PC-3 (cell line): ENCODE data around the gene MYOZ1.
"Not testable (repeated sequence)": the region's sequence is repeated elsewhere in the genome, so short reads cannot be mapped to it uniquely, and the experiment has no call there.

Experiments used
- EZH2phosphoT487 ChIP-seq: fragments of 300-600 bp; sonication (generic); IDR thresholded peaks from 2 replicates; pipeline ENCODE4 v1.6.1; 2018; ENCODE audit warnings: mild to moderate bottlenecking, antibody characterized with exemption, low read length, borderline replicate concordance
- TF ChIP-seq, protein P1 (sequence below): fragments of 300-600 bp; sonication (generic); conservative IDR thresholded peaks from 2 replicates; pipeline ENCODE4 v1.5.1; 2017; ENCODE audit warnings: antibody characterized with exemption, low read depth, mild to moderate bottlenecking, low read length

DNA sequence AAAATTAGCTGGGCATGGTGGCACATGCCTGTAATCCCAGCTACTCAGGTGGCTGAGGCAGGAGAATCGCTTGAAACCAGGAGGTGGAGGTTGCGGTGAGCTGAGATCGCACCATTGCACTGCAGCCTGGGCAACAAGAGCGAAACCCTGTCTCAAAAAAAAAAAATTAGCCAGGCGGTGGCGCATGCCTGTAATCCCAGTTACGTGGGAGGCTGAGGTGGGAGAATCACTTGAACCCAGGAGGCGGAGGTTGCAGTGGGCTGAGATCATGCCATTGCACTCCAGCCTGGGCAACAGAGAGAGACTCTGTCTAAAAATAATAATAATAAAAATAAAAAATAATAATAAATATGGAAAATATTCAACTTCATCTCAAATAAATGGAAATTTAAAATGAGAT, 24.1 kb downstream of the MYOZ1 start:
- TF ChIP-seq, protein P1, sequence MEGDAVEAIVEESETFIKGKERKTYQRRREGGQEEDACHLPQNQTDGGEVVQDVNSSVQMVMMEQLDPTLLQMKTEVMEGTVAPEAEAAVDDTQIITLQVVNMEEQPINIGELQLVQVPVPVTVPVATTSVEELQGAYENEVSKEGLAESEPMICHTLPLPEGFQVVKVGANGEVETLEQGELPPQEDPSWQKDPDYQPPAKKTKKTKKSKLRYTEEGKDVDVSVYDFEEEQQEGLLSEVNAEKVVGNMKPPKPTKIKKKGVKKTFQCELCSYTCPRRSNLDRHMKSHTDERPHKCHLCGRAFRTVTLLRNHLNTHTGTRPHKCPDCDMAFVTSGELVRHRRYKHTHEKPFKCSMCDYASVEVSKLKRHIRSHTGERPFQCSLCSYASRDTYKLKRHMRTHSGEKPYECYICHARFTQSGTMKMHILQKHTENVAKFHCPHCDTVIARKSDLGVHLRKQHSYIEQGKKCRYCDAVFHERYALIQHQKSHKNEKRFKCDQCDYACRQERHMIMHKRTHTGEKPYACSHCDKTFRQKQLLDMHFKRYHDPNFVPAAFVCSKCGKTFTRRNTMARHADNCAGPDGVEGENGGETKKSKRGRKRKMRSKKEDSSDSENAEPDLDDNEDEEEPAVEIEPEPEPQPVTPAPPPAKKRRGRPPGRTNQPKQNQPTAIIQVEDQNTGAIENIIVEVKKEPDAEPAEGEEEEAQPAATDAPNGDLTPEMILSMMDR: not testable (repeated sequence)
- not testable (repeated sequence) for TF ChIP-seq EZH2phosphoT487
